K562 (cell line): ENCODE results near the gene MOB1A. TPM values are rescaled to one million over a fixed set of nuclear protein-coding genes. Genes with fewer than 3 reads are reported as not detected.

ENCODE experiments used
- BCOR ChIP-seq: fragments of 450-650 bp; IDR thresholded peaks from 2 replicates; pipeline ENCODE4 v1.6.1; 2016
- CAMTA2 ChIP-seq: fragments of 250-450 bp; sonication (Bioruptor Pico); conservative IDR thresholded peaks from 2 replicates; pipeline ENCODE4 v1.5.1; 2022
- CHD4 ChIP-seq: fragments of 200-600 bp; sonication (generic); IDR thresholded peaks from 3 replicates; pipeline ENCODE4 v1.6.1; 2012; ENCODE audit warnings: low read depth, mild to moderate bottlenecking, mixed read lengths, low read length, inconsistent platforms; ENCODE audit not compliant: insufficient read depth, insufficient replicate concordance, poor library complexity, severe bottlenecking
- COPS2 ChIP-seq: fragments of 450-650 bp; conservative IDR thresholded peaks from 2 replicates; pipeline ENCODE4 v1.6.1; 2016; ENCODE audit warnings: mild to moderate bottlenecking, moderate library complexity
- ETS2 ChIP-seq: IDR thresholded peaks from 2 replicates; pipeline ENCODE4 v1.6.1; 2016; ENCODE audit warnings: borderline replicate concordance, missing genetic modification characterization, mild to moderate bottlenecking, moderate library complexity, missing compliant biosample characterization; ENCODE audit not compliant: poor library complexity, severe bottlenecking
- HEY1 ChIP-seq: fragments of 250-450 bp; sonication (Bioruptor Pico); IDR thresholded peaks from 2 replicates; pipeline ENCODE4 v1.5.0; 2020; ENCODE audit warnings: mild to moderate bottlenecking, moderate library complexity, borderline replicate concordance
- JUND ChIP-seq, 2 experiments: IDR thresholded peaks; 2 replicates in 1 of 2; 3 replicates in 1 of 2; pipeline ENCODE4 v1.6.1; 2011; ENCODE audit warnings: borderline replicate concordance in 2 of 2, low read depth in 2 of 2, low read length in 2 of 2, improper control_type of control experiment in 1 of 2, missing biosample characterization in 1 of 2, missing genetic modification characterization in 1 of 2, missing genetic modification reagents in 1 of 2
- MCM2 ChIP-seq: fragments of 450-650 bp; IDR thresholded peaks from 2 replicates; pipeline ENCODE4 v1.6.1; 2017; ENCODE audit warnings: low read depth, mild to moderate bottlenecking
- PHB2 ChIP-seq: fragments of 450-650 bp; IDR thresholded peaks from 2 replicates; pipeline ENCODE4 v1.6.1; 2017; ENCODE audit warnings: low read depth
- POLR2AphosphoS5 ChIP-seq: IDR thresholded peaks from 2 replicates; pipeline ENCODE4 v1.6.1; 2011; ENCODE audit warnings: mild to moderate bottlenecking, low read depth, low read length, moderate library complexity; ENCODE audit not compliant: control insufficient read depth, insufficient read depth
- RFX1 ChIP-seq: fragments of 450-650 bp; IDR thresholded peaks from 2 replicates; pipeline ENCODE4 v1.6.1; 2016; ENCODE audit warnings: mild to moderate bottlenecking, moderate library complexity
- RNF2 ChIP-seq: sonication (generic); IDR thresholded peaks from 2 replicates; pipeline ENCODE4 v1.6.1; 2016
- RUNX1 ChIP-seq: sonication (generic); IDR thresholded peaks from 2 replicates; pipeline ENCODE4 v1.6.1; 2016; ENCODE audit warnings: antibody characterized with exemption, low read depth
- SMAD3 ChIP-seq: fragments of 450-650 bp; formaldehyde crosslinking; conservative IDR thresholded peaks from 2 replicates; pipeline ENCODE4 v1.4.0; 2020; ENCODE audit warnings: mild to moderate bottlenecking
- SRSF7 ChIP-seq: fragments of 200-400 bp; formaldehyde crosslinking; optimal IDR thresholded peaks from 2 replicates; pipeline ENCODE3; 2017; ENCODE audit warnings: mild to moderate bottlenecking, low read depth, low read length
- TAF7 ChIP-seq: fragments of 450-650 bp; IDR thresholded peaks from 2 replicates; pipeline ENCODE4 v1.6.1; 2016; ENCODE audit warnings: missing genetic modification characterization, missing compliant biosample characterization
- TCF3 ChIP-seq: sonication (generic); formaldehyde crosslinking; IDR thresholded peaks from 2 replicates; pipeline ENCODE4 v1.4.0; 2020; ENCODE audit warnings: mild to moderate bottlenecking, missing genetic modification reagents
- TCF7L2 ChIP-seq: fragments of 150-350 bp; IDR thresholded peaks from 2 replicates; pipeline ENCODE4 v1.6.1; 2016; ENCODE audit warnings: low read depth, mild to moderate bottlenecking, low read length, moderate library complexity
- THAP7 ChIP-seq: fragments of 250-450 bp; sonication (Bioruptor Pico); IDR thresholded peaks from 2 replicates; pipeline ENCODE4 v1.5.0; 2021
- ZFP30 ChIP-seq: fragments of 250-450 bp; sonication (Bioruptor Pico); IDR thresholded peaks from 2 replicates; pipeline ENCODE4 v1.8.0; 2022; ENCODE audit warnings: moderate library complexity, mild to moderate bottlenecking, inconsistent platforms, borderline replicate concordance
- ZNF239 ChIP-seq: fragments of 250-450 bp; sonication (Bioruptor Pico); IDR thresholded peaks from 2 replicates; pipeline ENCODE4 v1.4.0; 2020; ENCODE audit warnings: mild to moderate bottlenecking
- polyA plus RNA-seq, 8 experiments: library from polyadenylated mRNA; depleted of rRNA in 4 of 8; stranded (reverse) in 5 of 8; unstranded in 3 of 8; fragments of >200 nt; fragmentation: Nextera tagmentation in 2 of 8; fragmentation: Illumina TruSeq in 1 of 8; extraction: Ambion mirVana in 2 of 8; extraction: Trizol in 1 of 8; gene quantifications; 2 replicates each; pipeline versions ENCODE4 v1.2.1 to v1.2.3, GENCODE V29; 2011 to 2014; ENCODE audit warnings: inconsistent platforms in 1 of 8, missing spikeins in 1 of 8
- total RNA-seq, 7 experiments: library from RNA; depleted of rRNA in 6 of 7; stranded (reverse); fragments of >200 nt in 6 of 7; fragmentation: Illumina TruSeq in 2 of 7; extraction: Trizol in 2 of 7; gene quantifications; 2 replicates each; pipeline versions ENCODE4 v1.2.1 to v1.2.3, GENCODE V29; 2011 to 2021; ENCODE audit warnings: low replicate concordance in 1 of 7
- TF ChIP-seq, protein P1 (sequence below): sonication (generic); formaldehyde crosslinking; IDR thresholded peaks from 2 replicates; pipeline ENCODE4 v1.8.0; 2022; ENCODE audit warnings: missing genetic modification reagents, mild to moderate bottlenecking, moderate library complexity, borderline replicate concordance
- TF ChIP-seq, protein P2 (sequence below): fragments of 250-450 bp; sonication (Bioruptor Pico); IDR thresholded peaks from 2 replicates; pipeline ENCODE4 v1.4.0; 2020; ENCODE audit warnings: mild to moderate bottlenecking, moderate library complexity

Gene MOB1A
- total and polyA plus RNA-seq, 9 of the 15 experiments (the other 6 are each of a cell fraction or from before 2014, with no cell fraction given) = 24.8 to 100 (median 60.2) TPM

DNA sequence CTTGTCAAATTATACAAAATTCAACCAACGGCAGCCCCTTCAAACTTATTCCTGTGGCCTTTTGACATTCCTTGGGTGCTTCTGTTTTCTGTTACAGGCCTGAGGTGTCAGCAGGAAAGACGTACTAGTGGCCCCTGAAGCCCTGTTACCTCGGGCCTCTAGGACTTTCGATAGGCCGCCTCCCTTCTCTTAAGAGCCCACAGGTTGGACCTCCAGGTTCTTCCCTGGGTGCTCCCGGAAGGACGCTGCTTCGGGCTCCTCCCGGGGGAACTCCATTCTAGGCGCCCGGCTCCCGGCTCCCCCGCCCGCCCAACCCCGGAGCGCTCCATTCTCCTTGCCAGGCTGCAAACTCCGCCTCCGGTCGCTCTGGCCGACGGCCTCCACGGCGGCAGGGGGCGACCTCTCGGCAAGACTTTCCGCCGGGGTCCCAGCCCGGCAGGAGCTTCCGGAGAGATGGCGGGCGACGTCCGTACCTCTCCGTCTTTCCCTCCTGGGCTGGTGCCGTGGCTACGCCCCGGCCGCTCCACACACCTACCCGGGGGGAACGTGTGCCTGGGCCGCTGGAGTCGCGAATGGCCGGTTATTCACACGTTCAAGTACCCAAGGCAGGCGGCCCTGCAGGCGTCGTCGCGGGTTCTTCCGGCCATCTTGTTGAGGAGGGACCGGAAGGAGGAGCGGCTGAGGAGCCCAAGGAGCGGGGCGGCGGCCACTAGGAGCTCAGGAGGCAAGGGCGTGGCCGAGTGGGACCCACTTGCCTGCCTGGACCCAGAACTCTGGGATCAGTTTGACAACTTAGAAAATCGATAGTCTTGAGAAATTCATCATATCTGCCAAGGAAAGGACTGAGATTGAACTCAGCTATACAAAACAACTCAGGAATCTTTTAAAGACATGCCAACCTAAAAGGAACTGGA lies 58.5 kb downstream of the MOB1A start (continued):
- TF ChIP-seq HEY1 (CRISPR knock-in tag) (no peak), CHD4 (no peak), RUNX1 (no peak), ETS2 (tag) (no peak), TAF7 (tag) (peak; percentile 98), ZNF239 (peak; percentile 10; the same call in 1 of the 2 replicates), CAMTA2 (CRISPR knock-in tag) (0 out of 2 replicates have a peak, but pooled peaks have one; percentile 43), BCOR (peak; percentile 55), POLR2AphosphoS5 (peak; percentile 62; the same call in 1 of the 2 replicates), PHB2 (no peak), TCF3 (CRISPR knock-in tag) (no peak), SMAD3 (CRISPR knock-in tag) (peak; percentile 73; the same call in 1 of the 2 replicates), JUND (IDR thresholded peaks at IDR 0.05; ENCODE audit: borderline replicate concordance, low read depth, low read length) (peak; percentile 40; the same call in 1 of the 2 replicates), JUND (tag; IDR thresholded peaks at IDR 0.05; ENCODE audit: borderline replicate concordance, low read depth, low read length) (no peak; the same call in 2 of the 3 replicates), ZFP30 (CRISPR knock-in tag) (no peak), MCM2 (no peak), TCF7L2 (no peak), RNF2 (peak; percentile 84), THAP7 (CRISPR knock-in tag) (no peak; the same call in 1 of the 2 replicates), SRSF7 (no peak), RFX1 (no peak), COPS2 (no peak)
- TF ChIP-seq, protein P1, sequence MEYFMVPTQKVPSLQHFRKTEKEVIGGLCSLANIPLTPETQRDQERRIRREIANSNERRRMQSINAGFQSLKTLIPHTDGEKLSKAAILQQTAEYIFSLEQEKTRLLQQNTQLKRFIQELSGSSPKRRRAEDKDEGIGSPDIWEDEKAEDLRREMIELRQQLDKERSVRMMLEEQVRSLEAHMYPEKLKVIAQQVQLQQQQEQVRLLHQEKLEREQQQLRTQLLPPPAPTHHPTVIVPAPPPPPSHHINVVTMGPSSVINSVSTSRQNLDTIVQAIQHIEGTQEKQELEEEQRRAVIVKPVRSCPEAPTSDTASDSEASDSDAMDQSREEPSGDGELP (CRISPR knock-in tag) = peak; percentile 86
- TF ChIP-seq, protein P2, sequence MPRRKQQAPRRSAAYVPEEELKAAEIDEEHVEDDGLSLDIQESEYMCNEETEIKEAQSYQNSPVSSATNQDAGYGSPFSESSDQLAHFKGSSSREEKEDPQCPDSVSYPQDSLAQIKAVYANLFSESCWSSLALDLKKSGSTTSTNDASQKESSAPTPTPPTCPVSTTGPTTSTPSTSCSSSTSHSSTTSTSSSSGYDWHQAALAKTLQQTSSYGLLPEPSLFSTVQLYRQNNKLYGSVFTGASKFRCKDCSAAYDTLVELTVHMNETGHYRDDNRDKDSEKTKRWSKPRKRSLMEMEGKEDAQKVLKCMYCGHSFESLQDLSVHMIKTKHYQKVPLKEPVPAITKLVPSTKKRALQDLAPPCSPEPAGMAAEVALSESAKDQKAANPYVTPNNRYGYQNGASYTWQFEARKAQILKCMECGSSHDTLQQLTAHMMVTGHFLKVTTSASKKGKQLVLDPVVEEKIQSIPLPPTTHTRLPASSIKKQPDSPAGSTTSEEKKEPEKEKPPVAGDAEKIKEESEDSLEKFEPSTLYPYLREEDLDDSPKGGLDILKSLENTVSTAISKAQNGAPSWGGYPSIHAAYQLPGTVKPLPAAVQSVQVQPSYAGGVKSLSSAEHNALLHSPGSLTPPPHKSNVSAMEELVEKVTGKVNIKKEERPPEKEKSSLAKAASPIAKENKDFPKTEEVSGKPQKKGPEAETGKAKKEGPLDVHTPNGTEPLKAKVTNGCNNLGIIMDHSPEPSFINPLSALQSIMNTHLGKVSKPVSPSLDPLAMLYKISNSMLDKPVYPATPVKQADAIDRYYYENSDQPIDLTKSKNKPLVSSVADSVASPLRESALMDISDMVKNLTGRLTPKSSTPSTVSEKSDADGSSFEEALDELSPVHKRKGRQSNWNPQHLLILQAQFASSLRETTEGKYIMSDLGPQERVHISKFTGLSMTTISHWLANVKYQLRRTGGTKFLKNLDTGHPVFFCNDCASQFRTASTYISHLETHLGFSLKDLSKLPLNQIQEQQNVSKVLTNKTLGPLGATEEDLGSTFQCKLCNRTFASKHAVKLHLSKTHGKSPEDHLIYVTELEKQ (CRISPR knock-in tag) = no peak
